GM23248 (cell line): ENCODE results near the gene ATP2A3. TPM values are rescaled to one million over a fixed set of nuclear protein-coding genes. Genes with fewer than 3 reads are reported as not detected.
A peak's percentile ranks its signal among the peaks of the same experiment; 100 is the strongest.

Experiments
- DNase-seq: peaks from one replicate; pipeline ENCODE4 v3.0.0-alpha.2; 2015
- H2AFZ ChIP-seq: fragments of 200-600 bp; sonication (generic); 2 replicates; pipeline ENCODE4 v1.6.1; 2016; ENCODE audit warnings: antibody characterized with exemption
- H3F3A ChIP-seq: fragments of 200-600 bp; sonication (generic); 2 replicates; pipeline ENCODE4 v1.6.1; 2016; ENCODE audit warnings: mild to moderate bottlenecking, antibody characterized with exemption, mixed run types; ENCODE audit not compliant: insufficient read depth
- H3K27ac ChIP-seq: fragments of 200-600 bp; sonication (generic); 2 replicates; pipeline ENCODE4 v1.5.1; 2016; ENCODE audit warnings: mild to moderate bottlenecking
- H3K27me3 ChIP-seq: fragments of 200-600 bp; sonication (generic); replicated peaks from 2 replicates; pipeline ENCODE4 v1.6.1; 2016; ENCODE audit warnings: mild to moderate bottlenecking; ENCODE audit not compliant: insufficient read depth
- H3K36me3 ChIP-seq: fragments of 200-600 bp; sonication (generic); 2 replicates; pipeline ENCODE4 v1.6.1; 2016; ENCODE audit warnings: low read depth, mild to moderate bottlenecking
- H3K4me1 ChIP-seq: fragments of 200-600 bp; sonication (generic); 2 replicates; pipeline ENCODE4 v1.6.1; 2016; ENCODE audit warnings: mild to moderate bottlenecking; ENCODE audit not compliant: insufficient read depth
- H3K4me2 ChIP-seq: fragments of 200-600 bp; sonication (generic); one replicate; pipeline ENCODE4 v1.6.1; 2016; ENCODE audit warnings: mild to moderate bottlenecking; ENCODE audit not compliant: unreplicated experiment
- H3K4me3 ChIP-seq: fragments of 200-600 bp; sonication (generic); 2 replicates; pipeline ENCODE4 v1.5.1; 2016; ENCODE audit warnings: mild to moderate bottlenecking
- H3K79me2 ChIP-seq: fragments of 200-600 bp; sonication (generic); 2 replicates; pipeline ENCODE4 v1.6.1; 2016; ENCODE audit warnings: mild to moderate bottlenecking; ENCODE audit not compliant: insufficient read depth
- H3K9ac ChIP-seq: fragments of 200-600 bp; sonication (generic); 2 replicates; pipeline ENCODE4 v1.6.1; 2016; ENCODE audit warnings: mild to moderate bottlenecking
- H3K9me2 ChIP-seq: fragments of 200-600 bp; sonication (generic); 2 replicates; pipeline ENCODE4 v1.6.1; 2016; ENCODE audit warnings: mixed run types, mild to moderate bottlenecking, moderate library complexity; ENCODE audit not compliant: insufficient read depth
- H3K9me3 ChIP-seq: fragments of 200-600 bp; sonication (generic); one replicate; pipeline ENCODE4 v1.6.1; 2017; ENCODE audit warnings: low read depth
- H4K20me1 ChIP-seq: fragments of 200-600 bp; sonication (generic); 2 replicates; pipeline ENCODE4 v1.6.0; 2016; ENCODE audit not compliant: insufficient read depth
- EZH2 ChIP-seq: fragments of 200-600 bp; sonication (generic); IDR thresholded peaks from 2 replicates; pipeline ENCODE4 v1.6.1; 2018; ENCODE audit warnings: antibody characterized with exemption, mild to moderate bottlenecking; ENCODE audit not compliant: insufficient read depth, poor library complexity, severe bottlenecking
- EZH2phosphoT487 ChIP-seq: fragments of 200-600 bp; sonication (generic); IDR thresholded peaks from 2 replicates; pipeline ENCODE4 v1.6.1; 2018; ENCODE audit warnings: antibody characterized with exemption, moderate library complexity, mild to moderate bottlenecking, low read depth; ENCODE audit not compliant: insufficient read depth
- WGBS, 2 experiments: methylation state at CpG; one replicate each; pipeline ENCODE4 v1.1.6; 2015 to 2017; ENCODE audit warnings: low lambda C conversion rate in 2 of 2, low coverage in 1 of 2; ENCODE audit errors: missing lambda C conversion rate in 2 of 2; 5-methylcytosine and 5-hydroxymethylcytosine counted together
- in situ Hi-C: fragments of 300-500 bp; cut with MboI; formaldehyde crosslinking; loops from 2 replicates; pipeline ENCODE4 v1.15.0; 2020
- polyA plus RNA-seq: library from polyadenylated mRNA; unstranded; fragments of >200 nt; fragmentation: Nextera tagmentation; extraction: Ambion mirVana; gene quantifications from 2 replicates; pipeline ENCODE4 v1.2.1, GENCODE V29; 2016
- total RNA-seq: library from RNA; depleted of rRNA; stranded (reverse); fragments of >200 nt; shearing (Covaris generic); gene quantifications from 2 replicates; pipeline ENCODE4 v1.2.3, GENCODE V29; 2014

ATP2A3 gene
- total and polyA plus RNA-seq, 2 experiments from 2014 or later = 0.81 to 0.86 TPM

DNA sequence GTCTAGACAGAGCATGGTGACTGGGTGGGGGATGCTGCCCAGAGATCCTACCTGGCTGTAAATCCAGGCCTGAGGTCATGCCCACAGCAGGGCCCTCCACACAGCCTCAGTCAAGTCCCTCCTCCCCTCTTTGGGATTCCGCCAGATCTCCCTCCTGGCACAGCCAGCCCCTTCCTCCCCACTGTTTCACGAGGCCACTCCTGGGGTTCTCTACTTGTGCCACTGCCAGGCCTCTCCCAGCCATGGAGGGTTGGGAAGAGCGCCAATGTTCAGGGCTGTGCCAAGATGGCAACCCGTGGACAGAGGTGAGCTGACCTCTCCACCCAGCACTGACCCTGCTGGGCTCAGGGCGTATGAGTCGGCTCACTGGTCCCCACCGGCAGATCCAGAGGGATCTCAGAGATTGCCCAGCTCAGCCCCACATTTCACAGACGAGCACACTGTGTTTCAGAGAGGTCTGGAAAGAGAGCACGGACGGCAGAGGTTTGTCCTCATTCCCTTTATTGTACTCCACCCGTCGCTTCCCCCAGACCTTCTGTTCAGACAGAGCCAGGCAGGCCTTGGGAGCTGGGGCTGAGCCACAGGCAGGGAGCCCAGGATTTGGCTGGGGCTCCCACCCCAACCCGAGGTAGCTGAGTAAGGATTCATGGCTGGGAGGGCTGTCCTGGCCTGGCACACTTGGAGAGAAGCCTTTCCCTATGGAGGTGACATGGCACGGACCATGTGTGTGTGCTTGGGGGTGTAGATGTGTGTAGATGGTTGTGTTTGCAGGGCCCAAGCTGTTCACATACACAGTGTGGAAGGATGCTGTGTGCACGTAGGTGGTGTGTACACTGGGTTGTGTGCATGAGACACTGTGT, 67.9 kb downstream of the ATP2A3 start:
- peaks cover 6% of the 10 kb centered on the region for H3K4me1 ChIP-seq
- TF ChIP-seq EZH2phosphoT487 (no peak), EZH2 (no peak)
- no peaks in the 10 kb centered on the region for H3K36me3 ChIP-seq
- in situ Hi-C loops = no loop called here
- H3K9ac ChIP-seq = no peak overlapping the region
- no peaks in the 10 kb centered on the region for H3K9me3 ChIP-seq
- no peak for DNase-seq
- H2AFZ ChIP-seq = no peak overlapping the region
- 58 to 75% methylated on average over 14 to 15 of the region's 15 CpGs for WGBS, 2 experiments
- H3K27ac ChIP-seq = no peak overlapping the region
- H3K4me3 ChIP-seq = no peak overlapping the region
- H3K79me2 ChIP-seq = no peaks in the 10 kb centered on the region
- peaks cover 5% of the 10 kb centered on the region for H3F3A ChIP-seq
- no peaks in the 10 kb centered on the region for H3K9me2 ChIP-seq
- H3K4me2 ChIP-seq = no peak overlapping the region
- no peaks in the 10 kb centered on the region for H4K20me1 ChIP-seq
- H3K27me3 ChIP-seq = no peaks in the 10 kb centered on the region

DNA sequence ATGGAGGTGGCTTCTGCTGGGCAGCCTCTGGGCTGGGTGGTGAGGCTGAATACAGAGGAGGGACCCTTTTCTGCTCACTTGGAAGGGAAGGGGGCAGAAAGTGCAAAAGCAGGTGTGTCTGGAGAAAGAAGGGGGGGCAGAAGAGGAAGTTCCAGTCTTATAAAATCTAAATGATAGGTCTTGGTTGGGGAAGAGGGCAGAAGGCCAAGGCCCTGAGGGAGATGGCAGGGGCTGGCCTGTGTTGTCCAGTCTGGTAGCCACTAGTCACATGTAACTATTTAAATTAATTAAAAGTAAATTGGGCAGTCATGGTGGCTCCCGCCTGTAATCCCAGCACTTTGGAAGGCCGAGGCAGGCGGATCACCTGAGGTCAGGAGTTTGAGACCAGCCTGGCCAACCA, 68.9 kb downstream of the ATP2A3 start:
- no peaks in the 10 kb centered on the region for H4K20me1 ChIP-seq
- no peaks in the 10 kb centered on the region for H3K27me3 ChIP-seq
- in situ Hi-C loops = no loop called here
- peaks cover 16% of the 10 kb centered on the region for H3K4me1 ChIP-seq
- H3K4me3 ChIP-seq = no peak overlapping the region
- TF ChIP-seq EZH2phosphoT487 (no peak), EZH2 (no peak)
- H3K79me2 ChIP-seq = no peaks in the 10 kb centered on the region
- H3K36me3 ChIP-seq = no peaks in the 10 kb centered on the region
- no peak overlapping the region for H3K9ac ChIP-seq
- H3K27ac ChIP-seq = no peak overlapping the region
- H3K4me2 ChIP-seq = no peak overlapping the region
- H3K9me3 ChIP-seq = no peaks in the 10 kb centered on the region
- no peaks in the 10 kb centered on the region for H3K9me2 ChIP-seq
- DNase-seq = no peak
- peaks cover 15% of the 10 kb centered on the region for H3F3A ChIP-seq
- no peak overlapping the region for H2AFZ ChIP-seq
- 96 to 97% methylated on average over 3 of the region's 3 CpGs for WGBS, 2 experiments

DNA sequence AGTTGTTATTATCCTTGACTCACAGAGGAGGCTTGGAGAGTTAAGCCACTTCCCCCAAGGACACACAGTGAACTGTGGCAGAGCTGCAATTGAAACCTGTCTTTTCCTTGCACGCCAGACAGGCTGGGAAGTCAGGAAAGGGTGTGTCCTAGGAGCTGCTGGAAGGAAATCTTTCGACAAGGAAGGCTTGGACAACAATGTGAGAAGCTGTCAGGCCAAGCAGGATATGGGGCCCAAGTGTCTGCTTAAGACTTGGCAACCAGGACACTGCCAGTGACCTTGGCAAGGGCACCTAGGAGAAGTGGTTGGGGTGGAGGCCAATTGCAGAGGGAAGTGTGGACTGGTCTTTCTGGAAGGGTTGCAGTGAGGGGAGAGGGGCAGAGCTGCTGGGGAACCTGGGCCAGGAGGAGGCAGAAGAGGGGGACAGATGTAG, 69.3 kb downstream of the ATP2A3 start:
- no peaks in the 10 kb centered on the region for H3K27me3 ChIP-seq
- H4K20me1 ChIP-seq = no peaks in the 10 kb centered on the region
- peaks cover 16% of the 10 kb centered on the region for H3F3A ChIP-seq
- no peaks in the 10 kb centered on the region for H3K36me3 ChIP-seq
- H3K9ac ChIP-seq = no peak overlapping the region
- no peak overlapping the region for H3K4me3 ChIP-seq
- no peaks in the 10 kb centered on the region for H3K9me3 ChIP-seq
- H3K4me2 ChIP-seq = no peak overlapping the region
- H3K9me2 ChIP-seq = no peaks in the 10 kb centered on the region
- peaks cover 18% of the 10 kb centered on the region for H3K4me1 ChIP-seq
- in situ Hi-C loops = no loop called here
- no peak overlapping the region for H2AFZ ChIP-seq
- peak; percentile 32 for DNase-seq
- no peak for TF ChIP-seq EZH2phosphoT487
- TF ChIP-seq EZH2 = no peak
- WGBS, 2 experiments = 49% methylated on average over 2 of the region's 2 CpGs
- no peak overlapping the region for H3K27ac ChIP-seq
- H3K79me2 ChIP-seq = no peaks in the 10 kb centered on the region

DNA sequence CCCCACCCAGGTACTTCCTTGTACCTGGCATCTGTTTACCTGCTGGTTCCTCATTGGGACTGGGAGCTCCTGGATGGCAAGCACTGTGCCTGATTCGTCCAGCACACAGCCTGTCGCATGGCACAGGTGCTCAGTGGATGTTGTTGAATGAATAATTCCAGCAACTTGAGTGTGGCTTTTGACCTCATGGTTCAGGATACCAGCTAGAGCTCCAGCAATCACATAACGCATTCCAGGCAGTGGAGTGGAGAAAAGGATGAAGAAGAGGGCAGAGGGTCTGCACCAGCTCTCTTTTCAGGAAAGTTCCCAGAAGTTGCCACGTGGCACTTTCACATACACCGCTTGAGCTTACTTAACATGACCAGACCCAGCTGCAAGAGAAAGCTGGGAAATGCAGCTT, 70.0 kb downstream of the ATP2A3 start:
- no peaks in the 10 kb centered on the region for H4K20me1 ChIP-seq
- no peak overlapping the region for H2AFZ ChIP-seq
- no peaks in the 10 kb centered on the region for H3K36me3 ChIP-seq
- no peak overlapping the region for H3K4me3 ChIP-seq
- no peaks in the 10 kb centered on the region for H3K79me2 ChIP-seq
- no peak for TF ChIP-seq EZH2
- no peak for TF ChIP-seq EZH2phosphoT487
- WGBS, 2 experiments = 81 to 91% methylated on average over 5 of the region's 5 CpGs
- peaks cover 20% of the 10 kb centered on the region for H3F3A ChIP-seq
- no peaks in the 10 kb centered on the region for H3K9me3 ChIP-seq
- no peak overlapping the region for H3K9ac ChIP-seq
- DNase-seq = no peak
- no peaks in the 10 kb centered on the region for H3K27me3 ChIP-seq
- in situ Hi-C loops = no loop called here
- no peak overlapping the region for H3K27ac ChIP-seq
- peaks cover 26% of the 10 kb centered on the region for H3K4me1 ChIP-seq
- H3K4me2 ChIP-seq = no peak overlapping the region
- H3K9me2 ChIP-seq = no peaks in the 10 kb centered on the region
